ENCODE measurements around the gene GBX1.

Gene GBX1

GRCh38 chr7:151193203-151193978 is 25.9 kb upstream of the GBX1 start:
- no peak for DNase-seq

- DNase-seq, result no peak
These were observed 24.6 kb upstream of the GBX1 start for GRCh38 chr7:151192002-151192539.

GRCh38 chr7:151191544-151191943 is 24.1 kb upstream of the GBX1 start:
- DNase-seq, result no peak

- DNase-seq, result no peak
These were observed 21.5 kb upstream of the GBX1 start for GRCh38 chr7:151189038-151189437.

GRCh38 chr7:151188252-151188542 is 20.7 kb upstream of the GBX1 start:
- no peak for DNase-seq

- no peak for DNase-seq
These were observed 20.1 kb upstream of the GBX1 start for GRCh38 chr7:151187409-151188251.

- no peak for DNase-seq
These were observed 19.3 kb upstream of the GBX1 start, which contains the start of gene ASB10 for GRCh38 chr7:151186640-151187408. TSS of gene ASB10 (minus strand) at chr7:151187250. CDS start at chr7:151187130, 120 bp downstream.

- no peak for DNase-seq
These were observed 18.5 kb upstream of the GBX1 start for GRCh38 chr7:151185762-151186639.

- DNase-seq, result no peak
These were observed 13.5 kb upstream of the GBX1 start for GRCh38 chr7:151181011-151181431.

- no peak for DNase-seq
These were observed 12.5 kb upstream of the GBX1 start for GRCh38 chr7:151179946-151180345.

- no peak for DNase-seq
These were observed 11.9 kb upstream of the GBX1 start for GRCh38 chr7:151179287-151179860.

GRCh38 chr7:151178831-151179230 is 11.3 kb upstream of the GBX1 start:
- DNase-seq, result no peak

GRCh38 chr7:151178236-151178635 is 10.7 kb upstream of the GBX1 start:
- no peak for DNase-seq

GRCh38 chr7:151177310-151177709 is 9.8 kb upstream of the GBX1 start:
- DNase-seq, result no peak

GRCh38 chr7:151176401-151176800 is 8.9 kb upstream of the GBX1 start:
- no peak for DNase-seq

- DNase-seq, result no peak
These were observed 8.4 kb upstream of the GBX1 start for GRCh38 chr7:151175793-151176311.

- no peak for DNase-seq
These were observed 7.7 kb upstream of the GBX1 start for GRCh38 chr7:151175047-151175792.

GRCh38 chr7:151174246-151175046 is 7.0 kb upstream of the GBX1 start:
- DNase-seq, result no peak

GRCh38 chr7:151173386-151174245 is 6.1 kb upstream of the GBX1 start:
- DNase-seq, result no peak
